GM12878 (cell line): Measurements from ENCODE around the gene GPRIN1. TPM values are rescaled to one million over a fixed set of nuclear protein-coding genes. Genes with fewer than 3 reads are reported as not detected.

Experiments used
- ATAC-seq: fragments of 200-7000 bp; cut with Tn5 transposase; 3 replicates; pipeline ENCODE4 v1.9.1; 2020; ENCODE audit warnings: mild to moderate bottlenecking, moderate library complexity
- BruUV-seq: library from RNA; stranded (reverse); fragments of 400-500 nt; replicated peaks from 2 replicates; lab custom pipeline; 2021; lab: Mats Ljungman, UMichigan
- CTCF ChIA-PET: fragments of 300-600 bp; sonication (Branson Sonifier 250); formaldehyde crosslinking; extraction: SDS; loops from one replicate; lab custom pipeline; 2021; ENCODE audit warnings: inconsistent platforms; lab: Yijun Ruan, JAX
- POLR2A ChIA-PET: fragments of 350-600 bp; formaldehyde crosslinking; extraction: SDS; loops from one replicate; lab custom pipeline; 2021; ENCODE audit warnings: inconsistent platforms; lab: Charles Lee
- RAD21 ChIA-PET: fragments of 300-600 bp; sonication (Branson Sonifier 250); formaldehyde crosslinking; loops from one replicate; lab custom pipeline; 2023; ENCODE audit warnings: antibody characterized with exemption; ENCODE audit not compliant: unreplicated experiment; lab: Charles Lee
- SMC1A ChIA-PET: fragments of 300-600 bp; sonication (Branson Sonifier 250); formaldehyde crosslinking; loops from one replicate; lab custom pipeline; 2023; ENCODE audit not compliant: unreplicated experiment, uncharacterized antibody; lab: Charles Lee
- DNase-seq: peaks from one replicate; pipeline ENCODE4 v3.0.0-alpha.2; 2011; ENCODE audit warnings: low read depth, low spot score
- FAIRE-seq: peaks from 3 replicates; lab custom pipeline; 2011; peaks lifted over from hg19 to GRCh38; lab: Jason Lieb, UNC
- H2AFZ ChIP-seq: 2 replicates; pipeline ENCODE4 v1.6.0; 2011; ENCODE audit warnings: low read depth, low read length, control low read depth; ENCODE audit not compliant: control insufficient read depth
- H3K27ac ChIP-seq: 2 replicates; pipeline ENCODE4 v1.5.1; 2011; ENCODE audit warnings: control low read depth; ENCODE audit not compliant: control insufficient read depth, insufficient read depth
- H3K27me3 ChIP-seq, 2 experiments: replicated peaks in 1 of 2; 2 replicates each; pipeline versions ENCODE4 v1.6.0 to v1.6.1; 2011; ENCODE audit warnings: low read length in 1 of 2; ENCODE audit not compliant: control insufficient read depth in 2 of 2, insufficient read depth in 2 of 2
- H3K36me3 ChIP-seq, 2 experiments: 2 replicates each; pipeline ENCODE4 v1.5.1; 2011; ENCODE audit warnings: low read length in 1 of 2; ENCODE audit not compliant: control insufficient read depth in 2 of 2, insufficient read depth in 2 of 2
- H3K4me1 ChIP-seq: 2 replicates; pipeline ENCODE4 v1.6.1; 2011; ENCODE audit warnings: mild to moderate bottlenecking, low read length, moderate library complexity, mixed read lengths; ENCODE audit not compliant: control insufficient read depth, insufficient read depth
- H3K4me2 ChIP-seq: 2 replicates; pipeline ENCODE4 v1.6.0; 2011; ENCODE audit warnings: control low read depth; ENCODE audit not compliant: control insufficient read depth, insufficient read depth
- H3K4me3 ChIP-seq: fragments of 200-600 bp; sonication (generic); 2 replicates; pipeline ENCODE4 v1.5.1; 2016
- H3K79me2 ChIP-seq: 2 replicates; pipeline ENCODE4 v1.6.0; 2011; ENCODE audit warnings: low read length; ENCODE audit not compliant: control insufficient read depth, insufficient read depth
- H3K9ac ChIP-seq: 2 replicates; pipeline ENCODE4 v1.8.0; 2011; ENCODE audit warnings: low read length, control low read depth, mixed read lengths; ENCODE audit not compliant: control insufficient read depth, insufficient read depth
- H3K9me3 ChIP-seq: replicated peaks from 3 replicates; pipeline ENCODE4 v1.5.1; 2011; ENCODE audit warnings: mild to moderate bottlenecking, low read length; ENCODE audit not compliant: control insufficient read depth, insufficient read depth
- H4K20me1 ChIP-seq: 2 replicates; pipeline ENCODE4 v1.6.0; 2011; ENCODE audit not compliant: control insufficient read depth, insufficient read depth
- BHLHE40 ChIP-seq, 2 experiments: fragments of 450-650 bp in 1 of 2; IDR thresholded peaks; 2 replicates each; pipeline ENCODE4 v1.6.1; 2011 to 2017; ENCODE audit warnings: low read depth in 2 of 2, borderline replicate concordance in 1 of 2, improper control_type of control experiment in 1 of 2, low read length in 1 of 2, mild to moderate bottlenecking in 1 of 2
- HCFC1 ChIP-seq: fragments of 150-350 bp; IDR thresholded peaks from 2 replicates; pipeline ENCODE4 v1.6.1; 2014; ENCODE audit warnings: low read length
- HDAC6 ChIP-seq: fragments of 200-600 bp; sonication (generic); IDR thresholded peaks from one replicate; pipeline ENCODE4 v1.8.0; 2017; ENCODE audit warnings: antibody characterized with exemption; ENCODE audit not compliant: unreplicated experiment
- STAT1 ChIP-seq: fragments of 450-650 bp; conservative IDR thresholded peaks from 2 replicates; pipeline ENCODE4 v1.6.1; 2014; ENCODE audit warnings: antibody characterized with exemption, mild to moderate bottlenecking
- YY1 ChIP-seq: IDR thresholded peaks from 2 replicates; pipeline ENCODE4 v1.6.1; 2011; ENCODE audit warnings: low read depth, mild to moderate bottlenecking, low read length
- WGBS: methylation state at CpG from one replicate; pipeline ENCODE4 v1.1.6; 2016; ENCODE audit warnings: low lambda C conversion rate; ENCODE audit not compliant: insufficient replicate concordance, insufficient coverage; ENCODE audit errors: missing lambda C conversion rate; 5-methylcytosine and 5-hydroxymethylcytosine counted together
- in situ Hi-C: fragments of 300-500 bp; cut with MboI; formaldehyde crosslinking; loops from 9 replicates; pipeline ENCODE4 v1.14.3; 2018; ENCODE audit warnings: mixed read lengths
- intact Hi-C: fragments of 100-400 bp; cut with micrococcal nuclease; formaldehyde crosslinking; loops from one replicate; pipeline ENCODE4 v1.14.2; 2022; ENCODE audit not compliant: unreplicated experiment
- polyA plus RNA-seq, 11 experiments: library from polyadenylated mRNA; depleted of rRNA in 4 of 11; unstranded in 6 of 11; stranded (reverse) in 5 of 11; fragments of >200 nt; fragmentation: Nextera tagmentation in 4 of 11; fragmentation: Illumina TruSeq in 1 of 11; extraction: Ambion mirVana in 4 of 11; extraction: Trizol in 1 of 11; gene quantifications; 1 replicate in 1 of 11; 2 replicates in 10 of 11; pipeline versions ENCODE4 v1.2.1 to v1.2.3, GENCODE V29; 2011 to 2016; ENCODE audit warnings: inconsistent platforms in 2 of 11, missing spikeins in 2 of 11, low read depth in 1 of 11
- total RNA-seq, 4 experiments: library from RNA; depleted of rRNA in 3 of 4; stranded (reverse); fragments of >200 nt in 3 of 4; fragmentation: Illumina TruSeq in 1 of 4; extraction: Trizol in 1 of 4; gene quantifications; 2 replicates each; pipeline versions ENCODE4 v1.2.1 to v1.2.3, GENCODE V29; 2013 to 2021
- TF ChIP-seq, protein P1 (sequence below): fragments of 450-650 bp; IDR thresholded peaks from 2 replicates; pipeline ENCODE4 v1.6.1; 2016; ENCODE audit warnings: mild to moderate bottlenecking

GPRIN1 gene
- total and polyA plus RNA-seq, 10 of the 15 experiments (the other 5 are each of a cell fraction or from before 2014, with no cell fraction given), result 0.52 to 16.3 (median 4.5) TPM

DNA sequence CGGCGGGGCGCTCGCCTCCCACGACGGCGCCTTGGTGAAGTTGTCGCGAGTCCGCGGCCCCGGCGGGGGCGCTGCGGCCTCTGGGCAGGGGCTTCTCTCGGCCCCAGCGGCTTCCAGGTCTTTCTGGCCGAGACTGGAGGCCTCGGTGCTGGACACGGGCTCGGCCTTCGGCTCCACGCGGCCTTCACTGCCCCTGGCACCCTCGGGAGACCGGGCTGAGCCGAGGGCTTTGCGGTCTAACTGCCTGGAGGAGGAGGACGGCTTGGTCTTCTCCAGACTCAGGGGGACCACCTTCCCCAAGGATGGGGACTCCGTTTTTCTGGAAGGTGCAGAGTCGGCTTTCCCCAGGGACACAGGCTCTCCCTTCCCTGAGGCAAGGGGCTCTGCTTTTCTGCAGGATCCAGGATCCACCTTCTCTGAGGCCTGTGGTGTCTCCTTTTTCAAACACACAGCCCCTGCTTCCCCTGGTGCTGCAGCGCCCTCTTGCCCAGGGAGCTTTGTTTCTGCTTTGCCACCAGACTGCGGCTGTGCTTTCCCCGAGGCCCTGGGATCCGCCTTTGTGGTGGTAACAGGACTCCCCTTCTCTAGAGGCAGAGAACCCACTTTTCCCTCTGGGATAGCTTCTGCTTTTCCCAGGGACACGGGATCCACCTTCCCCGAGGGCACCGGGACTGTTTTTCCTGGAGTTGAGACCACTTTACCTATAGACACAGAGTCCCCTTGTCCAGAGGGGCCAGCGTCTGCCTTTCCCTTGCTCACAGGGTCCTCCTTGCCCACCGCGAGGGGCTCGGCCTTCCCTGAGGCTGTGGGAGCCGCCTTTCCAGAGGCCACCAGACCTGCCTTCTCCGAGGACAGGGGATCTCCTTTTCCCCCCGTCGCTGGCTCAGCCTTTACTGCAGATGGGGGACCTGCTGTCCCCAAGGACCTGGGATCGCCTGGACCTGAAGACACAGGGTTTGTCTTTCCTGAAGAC lies 12.3 kb downstream of the GPRIN1 start (continued):
- TF ChIP-seq, protein P1, sequence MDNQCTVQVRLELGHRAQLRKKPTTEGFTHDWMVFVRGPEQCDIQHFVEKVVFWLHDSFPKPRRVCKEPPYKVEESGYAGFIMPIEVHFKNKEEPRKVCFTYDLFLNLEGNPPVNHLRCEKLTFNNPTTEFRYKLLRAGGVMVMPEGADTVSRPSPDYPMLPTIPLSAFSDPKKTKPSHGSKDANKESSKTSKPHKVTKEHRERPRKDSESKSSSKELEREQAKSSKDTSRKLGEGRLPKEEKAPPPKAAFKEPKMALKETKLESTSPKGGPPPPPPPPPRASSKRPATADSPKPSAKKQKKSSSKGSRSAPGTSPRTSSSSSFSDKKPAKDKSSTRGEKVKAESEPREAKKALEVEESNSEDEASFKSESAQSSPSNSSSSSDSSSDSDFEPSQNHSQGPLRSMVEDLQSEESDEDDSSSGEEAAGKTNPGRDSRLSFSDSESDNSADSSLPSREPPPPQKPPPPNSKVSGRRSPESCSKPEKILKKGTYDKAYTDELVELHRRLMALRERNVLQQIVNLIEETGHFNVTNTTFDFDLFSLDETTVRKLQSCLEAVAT, result no peak
- no peak for TF ChIP-seq HCFC1

DNA sequence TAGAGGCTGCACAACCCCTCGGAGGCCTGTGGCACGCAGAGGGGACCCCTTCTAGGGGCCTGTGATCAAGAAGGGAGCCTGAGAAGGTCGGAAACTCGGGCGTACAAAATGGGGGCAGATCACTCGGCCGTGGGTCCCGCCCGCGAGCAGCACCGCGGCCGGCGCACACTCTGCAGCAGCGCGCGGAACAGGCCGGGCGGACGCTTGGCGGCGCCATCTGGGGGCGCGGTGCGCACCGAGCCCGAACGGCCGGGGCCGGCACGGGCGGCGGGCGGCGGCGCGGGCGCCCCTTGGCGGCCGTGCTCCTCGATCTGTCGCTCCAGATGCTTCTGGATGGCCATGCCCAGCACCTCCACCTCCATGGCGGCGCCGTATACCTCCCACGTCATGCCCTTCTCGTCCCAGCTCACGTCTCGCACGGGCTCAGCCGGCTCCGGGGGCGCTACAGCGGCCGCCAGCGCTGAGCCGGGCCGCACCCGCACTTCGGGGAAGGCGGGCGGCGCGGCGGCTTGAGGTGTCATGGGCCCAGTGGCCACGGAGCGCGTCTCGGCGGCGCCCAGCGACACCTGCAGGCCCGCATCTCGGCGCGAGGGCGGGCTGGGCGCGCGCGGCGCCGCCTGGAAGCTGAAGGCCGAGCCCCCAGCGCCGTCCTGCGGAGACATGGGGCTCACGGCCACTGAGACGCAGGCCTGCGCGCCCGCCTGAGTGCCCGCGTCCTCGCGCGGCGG lies 13.1 kb downstream of the GPRIN1 start:
- no peaks in the 10 kb centered on the region for H4K20me1 ChIP-seq
- WGBS, result 17% methylated on average over 61 of the region's 98 CpGs
- H3K9me3 ChIP-seq, result no peaks in the 10 kb centered on the region; the same call in 2 of the 3 replicates
- FAIRE-seq, result no peak
- H3K27ac ChIP-seq, result no peak overlapping the region
- DNase-seq, result no peak
- no peaks in the 10 kb centered on the region for H3K36me3 ChIP-seq
- ChIA-PET RAD21 (no interaction called here), CTCF (no interaction called here), POLR2A (no interaction called here), SMC1A (no interaction called here)
- in situ Hi-C loops (loop anchor here (25.0 kb wide), 1 partner anchor 860 kb away; no protein-coding TSS in a partner anchor), intact Hi-C loops (no loop called here)
- H3K4me3 ChIP-seq, result no peak overlapping the region
- no TSS peak for BruUV-seq
- H3K79me2 ChIP-seq, result no peaks in the 10 kb centered on the region
- peak overlapping the region; percentile 30; the same call in 1 of the 2 replicates for H3K4me2 ChIP-seq
- no peaks in the 10 kb centered on the region for H3K27me3 ChIP-seq
- no peak overlapping the region for H2AFZ ChIP-seq
- no peaks in the 10 kb centered on the region for H3K4me1 ChIP-seq
- TF ChIP-seq YY1, result 0 out of 2 replicates have a peak, but pooled peaks have one; percentile 25
- no peak for TF ChIP-seq STAT1
- TF ChIP-seq HDAC6, result peak; percentile 68
- 0 out of 4 replicates have a peak, but pooled peaks of 1 of the 2 experiments have one; percentile 9 for TF ChIP-seq BHLHE40 (IDR thresholded peaks at IDR 0.05; ENCODE audit: borderline replicate concordance in 1 of 2, low read depth in 2 of 2, low read length in 1 of 2)
- no peak overlapping the region for H3K9ac ChIP-seq
- ATAC-seq, result peak; percentile 55
